ENCODE measurements around the gene DNA2. TPM values are rescaled to one million over a fixed set of nuclear protein-coding genes. Genes with fewer than 3 reads are reported as not detected.

Gene DNA2
- total and polyA plus RNA-seq, 8 donors, result 0.31 to 16.3 (median 5.7) TPM

GRCh38 chr10:68367121-68367520 is 104.7 kb downstream of the DNA2 start:
- Histone ChIP-seq H3K4me1 (no peaks in the 10 kb centered on the region), H3K27me3 (no peaks in the 10 kb centered on the region), H3K27ac (no peak overlapping the region), H3K4me3 (no peak overlapping the region), H3K9me3 (peaks cover 2 to 10% (median 5%) of the 10 kb centered on the region in 4 donors), H3K36me3 (peaks cover 6 to 84% (median 71%) of the 10 kb centered on the region in 4 donors)
- no peak for DNase-seq
- TF ChIP-seq POLR2AphosphoS5 (IDR thresholded peaks at IDR 0.05) (no peak), POLR2A (IDR thresholded peaks at IDR 0.05) (no peak), EP300 (IDR thresholded peaks at IDR 0.05) (no peak)
- TF ChIP-seq, protein P1, sequence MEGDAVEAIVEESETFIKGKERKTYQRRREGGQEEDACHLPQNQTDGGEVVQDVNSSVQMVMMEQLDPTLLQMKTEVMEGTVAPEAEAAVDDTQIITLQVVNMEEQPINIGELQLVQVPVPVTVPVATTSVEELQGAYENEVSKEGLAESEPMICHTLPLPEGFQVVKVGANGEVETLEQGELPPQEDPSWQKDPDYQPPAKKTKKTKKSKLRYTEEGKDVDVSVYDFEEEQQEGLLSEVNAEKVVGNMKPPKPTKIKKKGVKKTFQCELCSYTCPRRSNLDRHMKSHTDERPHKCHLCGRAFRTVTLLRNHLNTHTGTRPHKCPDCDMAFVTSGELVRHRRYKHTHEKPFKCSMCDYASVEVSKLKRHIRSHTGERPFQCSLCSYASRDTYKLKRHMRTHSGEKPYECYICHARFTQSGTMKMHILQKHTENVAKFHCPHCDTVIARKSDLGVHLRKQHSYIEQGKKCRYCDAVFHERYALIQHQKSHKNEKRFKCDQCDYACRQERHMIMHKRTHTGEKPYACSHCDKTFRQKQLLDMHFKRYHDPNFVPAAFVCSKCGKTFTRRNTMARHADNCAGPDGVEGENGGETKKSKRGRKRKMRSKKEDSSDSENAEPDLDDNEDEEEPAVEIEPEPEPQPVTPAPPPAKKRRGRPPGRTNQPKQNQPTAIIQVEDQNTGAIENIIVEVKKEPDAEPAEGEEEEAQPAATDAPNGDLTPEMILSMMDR (IDR thresholded peaks at IDR 0.05), result no peak
- intact Hi-C loops (cut with DNase I; ENCODE audit: low total_unique reads), result no loop called here
- WGBS, 5 donors, result 83 to 92% (median 90%) methylated on average over 2 of the region's 2 CpGs

DNA sequence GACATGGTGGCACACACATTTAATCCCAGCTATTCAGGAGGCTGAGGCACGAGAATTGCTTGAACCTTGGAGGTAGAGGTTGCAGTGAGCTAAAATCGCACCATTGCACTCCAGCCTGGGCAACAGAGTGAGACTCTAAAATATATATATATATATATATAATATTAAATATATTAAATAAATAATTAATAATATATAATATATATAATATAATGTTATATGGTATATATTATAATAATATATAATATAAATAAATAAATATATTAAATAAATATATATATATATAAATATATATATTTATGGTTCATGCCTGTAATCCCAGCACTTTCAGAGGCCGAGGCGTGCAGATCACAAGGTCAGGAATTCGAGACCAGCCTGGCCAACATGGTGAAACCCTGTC is 105.2 kb downstream of the DNA2 start:
- whole genome bisulfite sequencing, 5 donors, result 93 to 97% (median 97%) methylated on average over 5 of the region's 5 CpGs
- H3K36me3 ChIP-seq, result peaks cover 3 to 85% (median 71%) of the 10 kb centered on the region in 4 donors

GRCh38 chr10:68365611-68366010 is 106.2 kb downstream of the DNA2 start:
- Histone ChIP-seq H3K9me3 (no peaks in the 10 kb centered on the region), H3K36me3 (peaks cover 3 to 86% (median 71%) of the 10 kb centered on the region in 4 donors), H3K27ac (no peak overlapping the region), H3K27me3 (no peaks in the 10 kb centered on the region), H3K4me3 (no peak overlapping the region), H3K4me1 (no peaks in the 10 kb centered on the region)
- intact Hi-C loops (cut with DNase I; ENCODE audit: low total_unique reads), result no loop called here
- TF ChIP-seq, protein P1 (IDR thresholded peaks at IDR 0.05), result no peak
- TF ChIP-seq POLR2A (IDR thresholded peaks at IDR 0.05) (no peak), EP300 (IDR thresholded peaks at IDR 0.05) (no peak), POLR2AphosphoS5 (IDR thresholded peaks at IDR 0.05) (no peak)
- no peak for DNase-seq
- 72 to 82% (median 81%) methylated on average over 2 of the region's 2 CpGs for whole genome bisulfite sequencing, 5 donors

More for the DNA sequence above, 105.2 kb downstream of the DNA2 start:
- TF ChIP-seq, protein P1 (IDR thresholded peaks at IDR 0.05), result no peak
- TF ChIP-seq POLR2AphosphoS5 (IDR thresholded peaks at IDR 0.05), result no peak
- TF ChIP-seq POLR2A (IDR thresholded peaks at IDR 0.05), result no peak
- TF ChIP-seq EP300 (IDR thresholded peaks at IDR 0.05), result no peak
- Histone ChIP-seq H3K9me3 (peaks cover 0 to 5% (median 2%) of the 10 kb centered on the region in 4 donors), H3K4me1 (no peaks in the 10 kb centered on the region), H3K4me3 (no peak overlapping the region), H3K27me3 (no peaks in the 10 kb centered on the region), H3K27ac (no peak overlapping the region)
- DNase-seq, result no peak
- intact Hi-C loops (cut with DNase I; ENCODE audit: low total_unique reads), result no loop called here

- 74 to 85% (median 85%) methylated on average over 3 of the region's 3 CpGs for WGBS, 5 donors
- H3K4me3 ChIP-seq, result no peak overlapping the region
- TF ChIP-seq POLR2A (IDR thresholded peaks at IDR 0.05) (no peak), EP300 (IDR thresholded peaks at IDR 0.05) (no peak), POLR2AphosphoS5 (IDR thresholded peaks at IDR 0.05) (no peak)
- TF ChIP-seq, protein P1 (IDR thresholded peaks at IDR 0.05), result no peak
- no peak overlapping the region for H3K27ac ChIP-seq
- H3K4me1 ChIP-seq, result no peaks in the 10 kb centered on the region
- H3K27me3 ChIP-seq, result no peaks in the 10 kb centered on the region
- intact Hi-C loops (cut with DNase I; ENCODE audit: low total_unique reads), result no loop called here
- H3K9me3 ChIP-seq, result no peaks in the 10 kb centered on the region
- peaks cover 3 to 85% (median 69%) of the 10 kb centered on the region in 4 donors for H3K36me3 ChIP-seq
- no peak for DNase-seq
These were observed 107.5 kb downstream of the DNA2 start for GRCh38 chr10:68364101-68364886.

Small RNAs within 50 kb of the gene (small RNA-seq; reads per million reads assigned to genes)
- gene RF00019 (0 reads per million in 4 donors), gene RNA5SP319 (0 reads per million in 4 donors)

Other genes with a start within 250 kb of the DNA2 start
- not detected for gene ATOH7, start 239.9 kb downstream of the DNA2 start, total RNA-seq
- under 1 TPM in 1 of 3 donors, not detected in 2; 0.30 TPM for gene ATOH7, start 239.9 kb downstream of the DNA2 start, polyA plus RNA-seq
- gene HNRNPH3, start 139.9 kb downstream of the DNA2 start, total RNA-seq, result 100 to 1,000 TPM in 1 of 5 donors, 10 to 100 TPM in 4; 29.8 to 206 (median 65.2) TPM
- gene HNRNPH3, start 139.9 kb downstream of the DNA2 start, polyA plus RNA-seq, result 100 to 1,000 TPM; 108 to 122 (median 108) TPM
- gene PBLD, start 139.0 kb downstream of the DNA2 start, total RNA-seq, result 10 to 100 TPM; 19.3 to 43.6 (median 25.9) TPM
- gene PBLD, start 139.0 kb downstream of the DNA2 start, polyA plus RNA-seq, result 10 to 100 TPM; 10.7 to 36.0 (median 35.0) TPM
- 100 to 1,000 TPM in 1 of 5 donors, 10 to 100 TPM in 4; 25.9 to 104 (median 31.2) TPM for gene RUFY2, start 64.7 kb downstream of the DNA2 start, total RNA-seq
- 1 to 10 TPM; 4.6 to 5.8 (median 5.4) TPM for gene RUFY2, start 64.7 kb downstream of the DNA2 start, polyA plus RNA-seq
- 10 to 100 TPM in 4 of 5 donors, 1 to 10 TPM in 1; 4.1 to 89.7 (median 29.8) TPM for gene SLC25A16, start 55.5 kb upstream of the DNA2 start, total RNA-seq
- gene SLC25A16, start 55.5 kb upstream of the DNA2 start, polyA plus RNA-seq, result 1 to 10 TPM; 8.1 to 9.3 (median 8.3) TPM
- 10 to 100 TPM in 2 of 5 donors, 1 to 10 TPM in 3; 1.2 to 22.3 (median 9.9) TPM for gene TET1, start 88.4 kb upstream of the DNA2 start, total RNA-seq
- under 1 TPM; under 0.01 to 0.20 (median 0.19) TPM for gene TET1, start 88.4 kb upstream of the DNA2 start, polyA plus RNA-seq
- gene CCAR1, start 249.3 kb upstream of the DNA2 start, total RNA-seq, result 100 to 1,000 TPM in 3 of 5 donors, 10 to 100 TPM in 2; 39.7 to 176 (median 102) TPM
- 100 to 1,000 TPM in 1 of 3 donors, 10 to 100 TPM in 2; 19.9 to 130 (median 38.3) TPM for gene CCAR1, start 249.3 kb upstream of the DNA2 start, polyA plus RNA-seq

Measured in stomach (tissue), 9 donors.